ENCODE results near the gene IFI44L. TPM values are rescaled to one million over a fixed set of nuclear protein-coding genes. Genes with fewer than 3 reads are reported as not detected.

Gene IFI44L
- total RNA-seq, 1 experiment from 2014 or later: 0.10 TPM

- H3K27me3 ChIP-seq (ENCODE audit: insufficient read depth, low read length): no peaks in the 10 kb centered on the region
- no peak overlapping the region for H3K9ac ChIP-seq (ENCODE audit: low read length)
- H3K36me3 ChIP-seq (ENCODE audit: control insufficient read depth in 1 of 2, insufficient read depth in 2 of 2, low read length in 2 of 2): no peaks in the 10 kb centered on the region
- no peaks in the 10 kb centered on the region for H4K20me1 ChIP-seq (ENCODE audit: insufficient read depth)
- no peak overlapping the region for H3K4me2 ChIP-seq (ENCODE audit: low read length)
- no TSS peak for BruUV-seq (replicated peaks)
- no peaks in the 10 kb centered on the region for H3K9me3 ChIP-seq (ENCODE audit: control insufficient read depth in 1 of 2, insufficient read depth in 1 of 2, low read depth in 1 of 2, low read length in 2 of 2)
- no peak overlapping the region for H2AFZ ChIP-seq (ENCODE audit: low read depth, low read length, poor library complexity, severe bottlenecking)
- ChIA-PET CTCF (interaction anchor here (0.9 to 5.1 kb wide), 5 partner anchors 10 to 477 kb away, joined by 5 to 40 read pairs (median 6); no protein-coding TSS in a partner anchor), POLR2A (interaction anchor here (0.9 kb wide), 1 partner anchor 603 kb away, joined by 3 read pairs; the partner anchor contains the start of gene DNAJB4), RAD21 (ENCODE audit: low non-redundant PET in 1 of 2, low total read pairs in 2 of 2, uncharacterized antibody in 2 of 2, unreplicated experiment in 2 of 2) (interaction anchor here in 1 of 2 experiments (0.7 kb wide), 1 partner anchor 476 kb away, joined by 3 read pairs; no protein-coding TSS in a partner anchor)
- no peak for DNase-seq (ENCODE audit: low read depth, low spot score)
- intact Hi-C loops (cut with micrococcal nuclease): loop anchor here (1.0 to 5.0 kb wide), 3 partner anchors 276 to 478 kb away; no protein-coding TSS in a partner anchor
- ATAC-seq: no peak
- no peaks in the 10 kb centered on the region for H3K9me2 ChIP-seq (ENCODE audit: insufficient read depth)
- no peaks in the 10 kb centered on the region for H3K4me1 ChIP-seq (ENCODE audit: control insufficient read depth in 1 of 2, insufficient read depth in 2 of 2, low read length in 2 of 2)
- no peak overlapping the region for H3K27ac ChIP-seq (ENCODE audit: low read depth, low read length)
- H3K4me3 ChIP-seq (replicated peaks in 1 of 2; ENCODE audit: low read depth in 1 of 2, low read length in 2 of 2): no peak overlapping the region
- TF ChIP-seq SP1 (IDR thresholded peaks at IDR 0.05; ENCODE audit: low read depth): no peak
- no peak for TF ChIP-seq POLR2A (IDR thresholded peaks at IDR 0.05; ENCODE audit: borderline replicate concordance, extremely low read depth, insufficient read depth, insufficient read length)
- no peak for TF ChIP-seq ATF3 (IDR thresholded peaks at IDR 0.05)
- no peaks in the 10 kb centered on the region for H3K79me2 ChIP-seq (ENCODE audit: insufficient read depth, low read length)
Observed at GRCh38 chr1:78607944-78608343, 12.3 kb upstream of the IFI44L start.

GRCh38 chr1:78617615-78618026 lies 2.6 kb upstream of the IFI44L start:
- CTCF ChIA-PET: interaction anchor here (0.6 to 1.6 kb wide), 15 partner anchors 9 to 496 kb away, joined by 3 to 11 read pairs (median 5); no protein-coding TSS in a partner anchor
- Histone ChIP-seq H3K27me3 (ENCODE audit: insufficient read depth, low read length) (no peaks in the 10 kb centered on the region), H3K4me3 (replicated peaks in 1 of 2; ENCODE audit: low read depth in 1 of 2, low read length in 2 of 2) (no peak overlapping the region), H3K9ac (ENCODE audit: low read length) (no peak overlapping the region), H2AFZ (ENCODE audit: low read depth, low read length, poor library complexity, severe bottlenecking) (peak overlapping the region; percentile 60), H3K4me1 (ENCODE audit: control insufficient read depth in 1 of 2, insufficient read depth in 2 of 2, low read length in 2 of 2) (peaks cover 0 to 3% of the 10 kb centered on the region in 2 experiments; a peak in 2 of 4 replicates), H3K9me3 (ENCODE audit: control insufficient read depth in 1 of 2, insufficient read depth in 1 of 2, low read depth in 1 of 2, low read length in 2 of 2) (no peaks in the 10 kb centered on the region), H3K9me2 (ENCODE audit: insufficient read depth) (no peaks in the 10 kb centered on the region), H4K20me1 (ENCODE audit: insufficient read depth) (no peaks in the 10 kb centered on the region), H3K4me2 (ENCODE audit: low read length) (no peak overlapping the region), H3K79me2 (ENCODE audit: insufficient read depth, low read length) (no peaks in the 10 kb centered on the region), H3K27ac (ENCODE audit: low read depth, low read length) (no peak overlapping the region), H3K36me3 (ENCODE audit: control insufficient read depth in 1 of 2, insufficient read depth in 2 of 2, low read length in 2 of 2) (no peaks in the 10 kb centered on the region)
- POLR2A ChIA-PET: no interaction called here
- TF ChIP-seq JUND (IDR thresholded peaks at IDR 0.05) (no peak), REST (IDR thresholded peaks at IDR 0.05; ENCODE audit: low read depth) (no peak), CBX3 (IDR thresholded peaks at IDR 0.05; ENCODE audit: low read depth) (0 out of 2 replicates have a peak, but pooled peaks have one; percentile 33), SP1 (IDR thresholded peaks at IDR 0.05; ENCODE audit: low read depth) (no peak), MAX (IDR thresholded peaks at IDR 0.05) (peak; percentile 92), RAD21 (IDR thresholded peaks at IDR 0.05; ENCODE audit: low read depth) (peak; percentile 79), CTCF (IDR thresholded peaks at IDR 0.05 in 2 of 3, conservative IDR thresholded peaks at IDR 0.05 in 1 of 3; ENCODE audit: borderline replicate concordance in 1 of 3, insufficient read depth in 1 of 3, low read depth in 2 of 3, low read length in 2 of 3) (peak; percentile 70 to 85 (median 79))
- RAD21 ChIA-PET (ENCODE audit: low non-redundant PET in 1 of 2, low total read pairs in 2 of 2, uncharacterized antibody in 2 of 2, unreplicated experiment in 2 of 2): no interaction called here
- no TSS peak for BruUV-seq (replicated peaks)
- DNase-seq (ENCODE audit: low read depth, low spot score) (peak; percentile 79), ATAC-seq (peak; percentile 92)
- intact Hi-C loops (cut with micrococcal nuclease): loop anchor here (1.0 to 5.0 kb wide), 2 partner anchors 59 to 580 kb away; no protein-coding TSS in a partner anchor

All from HCT116 (cell line).